PC-3 (cell line): ENCODE measurements around the gene CFHR5. TPM values are rescaled to one million over a fixed set of nuclear protein-coding genes. Genes with fewer than 3 reads are reported as not detected.

Source experiments
- ATAC-seq: fragments of 200-7000 bp; cut with Tn5 transposase; 2 replicates; pipeline ENCODE4 v1.9.1; 2020; ENCODE audit warnings: mild to moderate bottlenecking, moderate library complexity
- BruUV-seq: library from RNA; stranded (reverse); fragments of 400-500 nt; replicated peaks from 2 replicates; lab custom pipeline; 2021; lab: Mats Ljungman, UMichigan
- CTCF ChIA-PET: fragments of 300-600 bp; sonication (Branson Sonifier 250); formaldehyde crosslinking; loops from one replicate; lab custom pipeline; 2022; ENCODE audit warnings: antibody characterized with exemption; lab: Charles Lee
- POLR2A ChIA-PET: fragments of 300-600 bp; sonication (Branson Sonifier 250); formaldehyde crosslinking; loops from one replicate; lab custom pipeline; 2022; ENCODE audit warnings: antibody characterized with exemption; ENCODE audit not compliant: unreplicated experiment; lab: Charles Lee
- DNase-seq: peaks from one replicate; pipeline ENCODE4 v3.0.0-alpha.2; 2015
- H2AFZ ChIP-seq: fragments of 300-600 bp; sonication (generic); 2 replicates; pipeline ENCODE4 v1.6.0; 2016; ENCODE audit warnings: antibody characterized with exemption, low read length
- H3F3A ChIP-seq: fragments of 300-600 bp; sonication (generic); one replicate; pipeline ENCODE4 v1.6.0; 2017; ENCODE audit warnings: antibody characterized with exemption, low read length, control low read depth, mild to moderate bottlenecking; ENCODE audit not compliant: unreplicated experiment
- H3K27ac ChIP-seq: fragments of 300-600 bp; sonication (generic); 2 replicates; pipeline ENCODE4 v1.5.1; 2016; ENCODE audit warnings: mild to moderate bottlenecking, low read length
- H3K27me3 ChIP-seq: fragments of 300-600 bp; sonication (generic); 2 replicates; pipeline ENCODE4 v1.6.1; 2016; ENCODE audit warnings: low read length, mixed read lengths
- H3K36me3 ChIP-seq: fragments of 300-600 bp; sonication (generic); 2 replicates; pipeline ENCODE4 v1.6.1; 2016; ENCODE audit warnings: low read depth, mixed run types, low read length, mixed read lengths
- H3K4me1 ChIP-seq: fragments of 300-600 bp; sonication (generic); 2 replicates; pipeline ENCODE4 v1.5.1; 2016; ENCODE audit warnings: low read length; ENCODE audit not compliant: insufficient read depth
- H3K4me2 ChIP-seq: fragments of 300-600 bp; sonication (generic); 2 replicates; pipeline ENCODE4 v1.6.0; 2016; ENCODE audit warnings: low read length
- H3K4me3 ChIP-seq: fragments of 300-600 bp; sonication (generic); 2 replicates; pipeline ENCODE4 v1.5.1; 2016; ENCODE audit warnings: mild to moderate bottlenecking, low read length, mixed read lengths
- H3K79me2 ChIP-seq: fragments of 300-600 bp; sonication (generic); 2 replicates; pipeline ENCODE4 v1.6.1; 2017; ENCODE audit warnings: low read length, mixed read lengths
- H3K9ac ChIP-seq: fragments of 300-600 bp; sonication (generic); 2 replicates; pipeline ENCODE4 v1.6.0; 2016; ENCODE audit warnings: mild to moderate bottlenecking, low read length
- H3K9me2 ChIP-seq: fragments of 300-600 bp; sonication (generic); replicated peaks from 2 replicates; pipeline ENCODE4 v1.6.1; 2016; ENCODE audit warnings: mixed run types, low read length, mixed read lengths
- H3K9me3 ChIP-seq: fragments of 300-600 bp; sonication (generic); 2 replicates; pipeline ENCODE4 v1.6.1; 2016; ENCODE audit warnings: low read length, mixed read lengths
- H4K20me1 ChIP-seq: fragments of 300-600 bp; sonication (generic); 2 replicates; pipeline ENCODE4 v1.6.1; 2016; ENCODE audit warnings: low read length, mixed read lengths
- EZH2 ChIP-seq: fragments of 300-600 bp; sonication (generic); IDR thresholded peaks from one replicate; pipeline ENCODE4 v1.6.1; 2017; ENCODE audit warnings: antibody characterized with exemption, mild to moderate bottlenecking, low read length; ENCODE audit not compliant: unreplicated experiment
- EZH2phosphoT487 ChIP-seq: fragments of 300-600 bp; sonication (generic); IDR thresholded peaks from 2 replicates; pipeline ENCODE4 v1.6.1; 2018; ENCODE audit warnings: mild to moderate bottlenecking, antibody characterized with exemption, low read length, borderline replicate concordance
- intact Hi-C: fragments of 100-400 bp; cut with micrococcal nuclease; formaldehyde crosslinking; loops from 2 replicates; pipeline ENCODE4 v1.9.0; 2023
- total RNA-seq: library from RNA; depleted of rRNA; stranded (reverse); fragments of >200 nt; gene quantifications from 2 replicates; pipeline ENCODE4 v1.2.3, GENCODE V29; 2014
- TF ChIP-seq, protein P1 (sequence below): fragments of 300-600 bp; sonication (generic); conservative IDR thresholded peaks from 2 replicates; pipeline ENCODE4 v1.5.1; 2017; ENCODE audit warnings: antibody characterized with exemption, low read depth, mild to moderate bottlenecking, low read length

The CFHR5 gene
- total RNA-seq, 1 experiment from 2014 or later: not detected

GRCh38 chr1:197036861-197037260 is 59.5 kb downstream of the CFHR5 start:
- H3K4me1 ChIP-seq: peaks cover 12% of the 10 kb centered on the region
- BruUV-seq: no TSS peak
- intact Hi-C loops: no loop called here

GRCh38 chr1:197041486-197042353 is 64.4 kb downstream of the CFHR5 start:
- H3K36me3 ChIP-seq: no peaks in the 10 kb centered on the region
- ChIA-PET CTCF (no interaction called here), POLR2A (no interaction called here)
- DNase-seq (no peak), ATAC-seq (no peak)
- no peak overlapping the region for H3K4me2 ChIP-seq
- intact Hi-C loops: no loop called here
- TF ChIP-seq, protein P1, sequence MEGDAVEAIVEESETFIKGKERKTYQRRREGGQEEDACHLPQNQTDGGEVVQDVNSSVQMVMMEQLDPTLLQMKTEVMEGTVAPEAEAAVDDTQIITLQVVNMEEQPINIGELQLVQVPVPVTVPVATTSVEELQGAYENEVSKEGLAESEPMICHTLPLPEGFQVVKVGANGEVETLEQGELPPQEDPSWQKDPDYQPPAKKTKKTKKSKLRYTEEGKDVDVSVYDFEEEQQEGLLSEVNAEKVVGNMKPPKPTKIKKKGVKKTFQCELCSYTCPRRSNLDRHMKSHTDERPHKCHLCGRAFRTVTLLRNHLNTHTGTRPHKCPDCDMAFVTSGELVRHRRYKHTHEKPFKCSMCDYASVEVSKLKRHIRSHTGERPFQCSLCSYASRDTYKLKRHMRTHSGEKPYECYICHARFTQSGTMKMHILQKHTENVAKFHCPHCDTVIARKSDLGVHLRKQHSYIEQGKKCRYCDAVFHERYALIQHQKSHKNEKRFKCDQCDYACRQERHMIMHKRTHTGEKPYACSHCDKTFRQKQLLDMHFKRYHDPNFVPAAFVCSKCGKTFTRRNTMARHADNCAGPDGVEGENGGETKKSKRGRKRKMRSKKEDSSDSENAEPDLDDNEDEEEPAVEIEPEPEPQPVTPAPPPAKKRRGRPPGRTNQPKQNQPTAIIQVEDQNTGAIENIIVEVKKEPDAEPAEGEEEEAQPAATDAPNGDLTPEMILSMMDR: no peak
- TF ChIP-seq EZH2 (no peak), EZH2phosphoT487 (no peak)
- H2AFZ ChIP-seq: no peak overlapping the region
- H3K4me3 ChIP-seq: no peak overlapping the region
- H3K27ac ChIP-seq: no peak overlapping the region
- no peaks in the 10 kb centered on the region for H3K27me3 ChIP-seq
- no peaks in the 10 kb centered on the region for H4K20me1 ChIP-seq
- H3K79me2 ChIP-seq: no peaks in the 10 kb centered on the region
- no TSS peak for BruUV-seq
- no peaks in the 10 kb centered on the region for H3K9me2 ChIP-seq
- H3K9me3 ChIP-seq: no peaks in the 10 kb centered on the region
- H3F3A ChIP-seq: no peaks in the 10 kb centered on the region
- H3K9ac ChIP-seq: no peak overlapping the region
- H3K4me1 ChIP-seq: no peaks in the 10 kb centered on the region

More at GRCh38 chr1:197036861-197037260, 59.5 kb downstream of the CFHR5 start:
- CTCF ChIA-PET: no interaction called here
- H3K36me3 ChIP-seq: no peaks in the 10 kb centered on the region
- H3K27me3 ChIP-seq: no peaks in the 10 kb centered on the region
- no peak overlapping the region for H2AFZ ChIP-seq
- H3K27ac ChIP-seq: no peak overlapping the region
- no peaks in the 10 kb centered on the region for H3F3A ChIP-seq
- TF ChIP-seq, protein P1: no peak
- H3K9me2 ChIP-seq: no peaks in the 10 kb centered on the region
- ATAC-seq (no peak), DNase-seq (no peak)
- H3K9ac ChIP-seq: no peak overlapping the region
- H3K4me2 ChIP-seq: no peak overlapping the region
- POLR2A ChIA-PET: no interaction called here
- H3K9me3 ChIP-seq: no peaks in the 10 kb centered on the region
- H4K20me1 ChIP-seq: no peaks in the 10 kb centered on the region
- H3K4me3 ChIP-seq: no peak overlapping the region
- no peaks in the 10 kb centered on the region for H3K79me2 ChIP-seq

- ChIA-PET POLR2A (no interaction called here), CTCF (no interaction called here)
- no peak overlapping the region for H3K4me3 ChIP-seq
- BruUV-seq: no TSS peak
- no peaks in the 10 kb centered on the region for H3K79me2 ChIP-seq
- no peaks in the 10 kb centered on the region for H3K4me1 ChIP-seq
- no peaks in the 10 kb centered on the region for H4K20me1 ChIP-seq
- H3K27me3 ChIP-seq: no peaks in the 10 kb centered on the region
- H3K36me3 ChIP-seq: no peaks in the 10 kb centered on the region
- no peaks in the 10 kb centered on the region for H3F3A ChIP-seq
- H3K9me3 ChIP-seq: no peaks in the 10 kb centered on the region
- ATAC-seq (no peak; the same call in 1 of the 2 replicates), DNase-seq (no peak)
- intact Hi-C loops: no loop called here
- TF ChIP-seq EZH2 (no peak), EZH2phosphoT487 (no peak)
- TF ChIP-seq, protein P1: no peak
- H3K9ac ChIP-seq: no peak overlapping the region
- H3K4me2 ChIP-seq: no peak overlapping the region
- H3K9me2 ChIP-seq: no peaks in the 10 kb centered on the region
- no peak overlapping the region for H2AFZ ChIP-seq
- H3K27ac ChIP-seq: no peak overlapping the region
Observed at GRCh38 chr1:197042676-197043341, 65.5 kb downstream of the CFHR5 start.
